Measurements from ENCODE around the gene CFHR5.
"Not testable (repeated sequence)": the region's sequence is repeated elsewhere in the genome, so short reads cannot be mapped to it uniquely, and the experiment has no call there.

Gene CFHR5

DNA sequence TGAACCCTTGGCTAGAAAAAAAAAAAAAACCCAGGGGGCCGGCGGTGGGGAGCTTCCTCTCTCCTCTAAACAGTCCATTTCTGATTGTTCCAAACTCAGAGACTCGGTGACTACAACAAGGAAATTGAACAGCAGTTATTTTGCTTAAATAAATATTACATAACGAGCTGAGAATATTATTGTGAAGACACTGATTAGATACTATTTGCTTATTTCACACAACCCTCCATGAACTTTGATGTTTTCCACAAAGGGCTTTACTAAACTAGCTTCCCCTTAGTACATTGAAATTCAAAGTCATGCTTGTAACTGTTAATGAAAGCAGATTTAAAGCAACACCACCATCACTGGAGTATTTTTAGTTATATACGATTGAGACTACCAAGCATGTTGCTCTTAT, at the start of gene CFHR5:
Gene CFHR5, plus strand, starts transcription at position 279 of the 400 bp plus-strand sequence. Its CDS starts 109 bp downstream, at position 388.
- no peak within 1 kb of the TSS for H3K4me3 ChIP-seq (ENCODE audit: low read length)
- TF ChIP-seq, protein P1, sequence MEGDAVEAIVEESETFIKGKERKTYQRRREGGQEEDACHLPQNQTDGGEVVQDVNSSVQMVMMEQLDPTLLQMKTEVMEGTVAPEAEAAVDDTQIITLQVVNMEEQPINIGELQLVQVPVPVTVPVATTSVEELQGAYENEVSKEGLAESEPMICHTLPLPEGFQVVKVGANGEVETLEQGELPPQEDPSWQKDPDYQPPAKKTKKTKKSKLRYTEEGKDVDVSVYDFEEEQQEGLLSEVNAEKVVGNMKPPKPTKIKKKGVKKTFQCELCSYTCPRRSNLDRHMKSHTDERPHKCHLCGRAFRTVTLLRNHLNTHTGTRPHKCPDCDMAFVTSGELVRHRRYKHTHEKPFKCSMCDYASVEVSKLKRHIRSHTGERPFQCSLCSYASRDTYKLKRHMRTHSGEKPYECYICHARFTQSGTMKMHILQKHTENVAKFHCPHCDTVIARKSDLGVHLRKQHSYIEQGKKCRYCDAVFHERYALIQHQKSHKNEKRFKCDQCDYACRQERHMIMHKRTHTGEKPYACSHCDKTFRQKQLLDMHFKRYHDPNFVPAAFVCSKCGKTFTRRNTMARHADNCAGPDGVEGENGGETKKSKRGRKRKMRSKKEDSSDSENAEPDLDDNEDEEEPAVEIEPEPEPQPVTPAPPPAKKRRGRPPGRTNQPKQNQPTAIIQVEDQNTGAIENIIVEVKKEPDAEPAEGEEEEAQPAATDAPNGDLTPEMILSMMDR (IDR thresholded peaks at IDR 0.05; ENCODE audit: insufficient read depth, low read depth, low read length, missing control alignments): no peak
- DNase-seq (ENCODE audit: low read depth): no peak

GRCh38 chr1:196932853-196933252, 44.5 kb upstream of the CFHR5 start:
- not testable (repeated sequence) for H3K4me3 ChIP-seq (ENCODE audit: low read length); DNase-seq (ENCODE audit: low read depth)

DNA sequence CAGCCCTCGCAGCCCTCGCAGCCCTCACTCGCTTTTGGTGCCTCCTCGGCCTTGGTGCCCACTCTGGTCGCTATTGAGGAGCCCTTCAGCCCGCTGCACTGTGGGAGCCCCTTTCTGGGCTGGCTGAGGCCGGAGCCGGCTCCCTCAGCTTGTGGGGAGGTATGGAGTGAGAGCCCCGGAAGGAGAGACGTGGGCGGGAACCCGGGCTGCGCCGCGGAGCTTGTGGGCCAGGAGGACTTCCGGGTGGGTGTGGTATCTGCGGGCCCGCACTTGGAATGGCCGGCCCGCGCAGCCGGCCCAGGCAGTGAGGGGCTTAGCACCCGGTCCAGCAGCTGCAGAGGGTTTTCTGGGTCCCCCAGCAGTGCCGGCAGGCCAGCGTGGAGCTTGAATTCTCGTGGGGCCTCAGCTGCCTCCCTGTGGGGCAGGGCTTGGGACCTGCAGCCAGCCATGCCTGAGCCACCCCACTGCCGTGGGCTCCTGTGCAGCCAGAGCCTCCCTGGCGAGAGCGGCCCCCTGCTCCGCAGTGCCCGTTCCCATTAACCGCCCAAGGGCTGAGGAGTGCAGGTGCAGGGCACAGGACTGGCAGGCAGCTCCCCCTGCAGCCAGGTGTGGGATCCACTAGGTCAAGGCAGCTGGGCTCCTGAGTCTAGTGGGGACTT, 43.7 kb upstream of the CFHR5 start:
- no peak for DNase-seq (ENCODE audit: low read depth)
- TF ChIP-seq, protein P1 (IDR thresholded peaks at IDR 0.05; ENCODE audit: insufficient read depth, low read depth, low read length, missing control alignments): no peak

DNA sequence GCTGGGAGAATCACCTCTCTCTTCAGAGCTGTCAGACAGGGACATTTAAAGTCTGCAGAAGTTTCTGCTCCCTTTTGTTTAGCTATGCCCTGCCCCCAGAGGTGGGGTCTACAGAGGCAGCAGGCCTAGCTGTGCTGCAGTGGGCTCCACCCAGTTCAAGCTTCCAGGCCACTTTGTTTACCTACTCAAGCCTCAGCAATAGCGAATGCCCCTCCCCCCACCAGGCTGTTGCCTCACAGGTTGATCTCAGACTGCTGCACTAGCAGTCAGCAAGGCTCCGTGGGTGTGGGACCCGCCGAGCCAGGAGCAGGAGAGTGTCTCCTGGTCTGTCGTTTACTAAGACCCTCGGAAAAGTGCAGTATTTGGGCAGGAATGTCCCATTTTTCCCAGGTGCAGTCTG, 35.9 kb upstream of the CFHR5 start:
- DNase-seq (ENCODE audit: low read depth); H3K4me3 ChIP-seq (ENCODE audit: low read length): not testable (repeated sequence)

More for the DNA sequence above, 43.7 kb upstream of the CFHR5 start:
- H3K4me3 ChIP-seq (ENCODE audit: low read length): no peak overlapping the region

DNA sequence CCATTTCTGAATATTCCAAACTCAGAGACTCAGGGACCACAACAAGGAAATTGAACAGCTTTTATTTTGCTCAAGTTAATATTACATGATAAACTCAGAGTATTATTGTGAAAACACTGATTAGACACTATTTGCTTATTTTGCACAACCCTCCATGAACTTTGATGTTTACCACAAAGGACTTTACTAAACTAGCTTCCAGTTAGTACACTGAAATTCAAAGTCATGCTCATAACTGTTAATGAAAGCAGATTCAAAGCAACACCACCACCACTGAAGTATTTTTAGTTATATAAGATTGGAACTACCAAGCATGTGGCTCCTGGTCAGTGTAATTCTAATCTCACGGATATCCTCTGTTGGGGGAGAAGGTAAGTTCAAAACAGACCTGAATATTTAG, 33.8 kb upstream of the CFHR5 start, which contains the start of gene CFHR2:
Gene CFHR2, plus strand, starts transcription at position 171 of the 400 bp plus-strand sequence. Its CDS starts 143 bp downstream, at position 314.
- not testable (repeated sequence) for H3K4me3 ChIP-seq (ENCODE audit: low read length); DNase-seq (ENCODE audit: low read depth)

DNA sequence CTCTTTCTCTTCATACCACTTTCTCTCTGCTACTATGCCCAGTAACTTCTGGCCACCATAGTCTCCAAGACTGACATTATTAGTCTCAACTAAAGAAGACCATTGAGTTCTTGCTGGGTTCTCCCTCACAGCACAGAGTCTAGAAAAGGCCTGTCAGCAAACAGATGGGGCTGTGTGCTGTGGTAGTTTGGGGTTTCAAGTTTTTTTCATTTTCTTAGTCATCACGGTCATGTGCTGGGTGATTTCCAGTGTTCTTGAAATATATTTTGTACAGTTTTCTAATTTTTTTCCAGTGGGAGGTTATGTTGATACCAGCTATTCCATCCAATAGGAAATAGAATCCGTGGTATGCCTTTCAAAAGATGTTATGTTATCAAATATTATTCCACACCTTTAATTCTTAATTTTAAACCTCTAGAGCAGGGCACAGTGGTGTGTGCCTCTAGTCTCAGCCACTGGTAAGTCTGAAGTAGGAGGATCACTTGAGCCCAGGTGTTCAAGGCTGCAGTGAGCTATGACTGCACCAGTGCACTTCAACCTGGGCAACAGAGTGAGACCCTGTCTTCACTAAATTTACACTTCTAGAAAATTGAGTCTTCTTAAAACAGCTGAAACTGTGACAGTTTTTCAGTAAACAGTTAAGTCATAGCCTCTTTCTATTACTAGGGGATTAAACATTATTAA, 25.5 kb upstream of the CFHR5 start:
- TF ChIP-seq, protein P1 (IDR thresholded peaks at IDR 0.05; ENCODE audit: insufficient read depth, low read depth, low read length, missing control alignments): no peak
- no peak for DNase-seq (ENCODE audit: low read depth)
- H3K4me3 ChIP-seq (ENCODE audit: low read length): no peak overlapping the region

DNA sequence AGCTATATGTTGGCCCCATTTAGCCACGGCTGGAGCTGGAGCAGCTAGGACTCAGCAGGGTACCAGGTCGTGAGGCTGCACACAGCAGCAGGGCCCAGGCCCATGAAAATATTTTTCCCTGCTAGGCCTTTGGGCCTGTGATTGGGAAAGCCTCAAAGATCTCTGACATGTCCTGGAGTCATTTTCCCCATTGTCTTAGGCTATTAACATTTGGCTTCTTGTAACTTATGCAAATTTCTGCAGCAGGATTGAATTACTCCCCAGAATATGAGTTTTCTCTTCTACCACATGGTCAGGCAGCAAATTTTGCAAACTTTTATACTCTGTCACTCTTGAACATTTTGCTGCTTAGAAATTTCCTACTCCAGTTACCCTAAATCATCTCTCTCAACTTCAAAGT, 22.6 kb upstream of the CFHR5 start:
- DNase-seq (ENCODE audit: low read depth): no peak
- no peak overlapping the region for H3K4me3 ChIP-seq (ENCODE audit: low read length)
- TF ChIP-seq, protein P1 (IDR thresholded peaks at IDR 0.05; ENCODE audit: insufficient read depth, low read depth, low read length, missing control alignments): no peak

GRCh38 chr1:196955926-196956325, 21.4 kb upstream of the CFHR5 start:
- DNase-seq (ENCODE audit: low read depth): no peak
- TF ChIP-seq, protein P1 (IDR thresholded peaks at IDR 0.05; ENCODE audit: insufficient read depth, low read depth, low read length, missing control alignments): no peak
- no peak overlapping the region for H3K4me3 ChIP-seq (ENCODE audit: low read length)

All from epithelial cell of esophagus (primary cell).